CMK (cell line): Measurements from ENCODE around the gene PDZRN4.
A peak's percentile ranks its signal among the peaks of the same experiment; 100 is the strongest.
"Not testable (repeated sequence)": the region's sequence is repeated elsewhere in the genome, so short reads cannot be mapped to it uniquely, and the experiment has no call there.

Experiments
- DNase-seq: peaks from one replicate; pipeline ENCODE4 v3.0.0-alpha.2; 2010; ENCODE audit warnings: low read depth

Gene PDZRN4

GRCh38 chr12:41285470-41285869 is 97.3 kb downstream of the PDZRN4 start:
- DNase-seq, result not testable (repeated sequence)

DNA sequence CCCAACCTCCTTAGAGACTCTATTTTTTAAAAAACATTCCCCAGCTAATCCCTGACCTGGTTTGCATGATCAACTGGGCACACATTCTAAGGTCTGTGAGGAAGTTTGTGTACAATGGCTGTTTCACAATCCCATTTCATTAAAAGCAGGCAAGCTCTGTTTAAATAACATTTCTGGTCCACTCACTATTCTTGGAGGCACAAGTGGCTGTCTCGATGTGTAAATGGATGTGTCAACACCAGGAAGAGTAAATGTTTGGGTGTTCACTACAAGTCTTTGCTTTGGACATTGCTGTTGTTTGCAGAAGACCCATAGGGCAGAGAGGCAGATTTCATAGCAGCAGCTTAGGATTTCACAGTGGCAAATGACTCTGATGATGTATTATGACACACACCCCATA is 98.3 kb downstream of the PDZRN4 start:
- DNase-seq, result no peak

GRCh38 chr12:41287500-41288141 is 99.5 kb downstream of the PDZRN4 start:
- DNase-seq, result no peak

DNA sequence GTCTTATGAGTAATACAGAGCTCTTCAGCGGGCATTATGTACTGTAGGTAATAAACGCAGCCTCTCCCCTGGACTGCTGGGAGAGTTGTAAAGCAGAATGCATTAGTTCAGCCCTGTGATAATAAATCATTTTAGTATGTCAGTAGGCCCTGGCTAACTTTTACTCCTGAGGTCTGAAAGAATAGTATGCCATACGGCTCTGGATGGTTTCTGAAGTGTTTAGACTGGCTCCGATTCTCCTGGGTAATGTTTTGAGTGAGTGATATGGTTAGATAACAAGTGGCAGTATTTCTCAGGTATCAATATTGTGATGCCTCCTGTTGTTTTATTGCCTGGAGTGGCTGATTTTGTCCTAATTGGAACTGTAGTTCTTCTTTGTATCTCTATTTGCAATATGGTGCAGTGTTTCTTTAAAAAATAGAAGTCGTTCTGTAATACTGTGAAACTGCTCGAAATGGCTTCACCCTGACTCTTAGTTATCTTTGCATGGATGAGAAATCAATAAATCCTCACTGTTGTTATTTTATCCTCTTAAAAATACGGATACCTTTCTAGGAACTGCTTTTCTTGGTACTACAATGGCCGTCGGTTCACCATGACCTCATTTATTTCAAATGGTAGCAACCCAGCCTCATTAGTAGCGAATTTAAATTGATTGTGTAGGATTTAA is 100.2 kb downstream of the PDZRN4 start:
- DNase-seq, result no peak

DNA sequence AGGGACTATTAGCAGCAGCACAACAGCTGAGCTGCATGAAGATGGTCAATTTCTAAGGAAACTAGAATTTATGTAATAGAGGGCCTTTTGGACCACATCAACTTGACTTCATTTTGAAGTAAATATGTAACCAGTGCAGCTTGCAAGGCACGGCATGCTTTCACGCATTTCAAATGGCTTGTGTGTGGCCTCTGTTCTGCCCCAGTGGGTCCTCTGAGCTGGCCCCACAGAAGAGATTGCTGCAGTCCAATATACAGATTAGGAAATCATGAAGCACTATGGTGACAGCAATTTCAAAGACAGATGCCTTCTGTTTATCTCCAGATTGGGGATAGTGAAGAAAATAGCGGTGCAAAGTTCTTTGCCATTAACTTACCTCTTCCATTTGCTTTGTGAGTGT is 101.4 kb downstream of the PDZRN4 start:
- DNase-seq, result no peak

DNA sequence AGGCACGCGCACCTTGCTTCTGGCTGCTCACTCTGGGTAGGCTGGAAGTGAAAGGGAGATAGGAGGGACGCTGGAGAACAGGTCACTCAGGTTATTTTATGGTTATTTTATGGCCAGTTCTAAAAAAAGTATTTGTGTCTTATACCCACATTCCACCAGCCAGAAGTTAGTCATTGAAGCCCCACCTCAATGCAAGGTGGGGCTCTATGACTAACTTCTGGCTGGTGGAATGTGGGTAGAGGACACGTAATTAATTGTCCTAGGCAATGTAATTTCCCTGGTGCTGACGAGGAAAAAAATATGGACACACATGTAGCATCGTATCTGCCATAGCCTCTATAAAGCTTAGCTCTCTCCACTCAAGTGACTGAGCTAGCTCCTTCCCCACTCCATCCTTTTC is 104.9 kb downstream of the PDZRN4 start:
- DNase-seq, result no peak

GRCh38 chr12:41293461-41293860 is 105.3 kb downstream of the PDZRN4 start:
- DNase-seq, result no peak

GRCh38 chr12:41302979-41303403 is 114.9 kb downstream of the PDZRN4 start:
- DNase-seq, result no peak

DNA sequence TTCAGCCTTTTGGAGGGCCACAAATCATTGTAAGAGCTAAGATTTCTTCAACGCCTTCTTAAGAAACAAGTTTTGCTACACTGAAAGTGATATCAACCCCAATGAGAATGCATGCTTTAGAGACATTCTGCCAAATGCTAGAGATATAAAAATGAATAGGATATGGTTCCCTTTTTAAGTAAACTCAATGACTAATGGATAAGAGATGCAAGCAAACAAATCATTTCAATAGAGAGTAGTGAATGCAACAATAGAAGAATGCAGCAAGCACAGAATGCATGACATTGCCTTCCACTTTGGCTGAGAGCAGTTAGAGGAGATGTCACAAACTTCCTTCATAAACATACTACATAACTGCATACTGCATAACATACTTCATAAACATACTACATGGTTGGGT is 116.4 kb downstream of the PDZRN4 start:
- DNase-seq, result no peak

GRCh38 chr12:41310367-41310766 is 122.2 kb downstream of the PDZRN4 start:
- no peak for DNase-seq

DNA sequence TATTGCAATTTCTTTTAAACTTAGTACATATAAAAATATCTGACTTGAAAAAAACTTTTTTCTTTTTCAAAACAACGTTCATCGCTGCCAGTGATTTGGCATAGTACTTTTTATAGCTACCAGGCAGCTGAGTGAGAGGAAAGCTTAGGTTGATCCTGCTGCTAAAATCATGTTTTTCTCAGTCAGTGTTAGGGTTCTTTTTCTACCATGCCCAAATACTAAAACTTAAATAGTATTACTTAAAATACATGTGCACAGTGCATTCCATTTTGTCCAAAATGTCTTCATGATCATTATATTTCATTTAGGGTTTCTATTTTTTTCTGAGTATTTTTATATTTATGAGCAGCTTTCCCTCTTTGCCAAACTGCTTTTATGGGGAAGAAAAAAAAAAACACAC is 123.8 kb downstream of the PDZRN4 start:
- no peak for DNase-seq

GRCh38 chr12:41312451-41312850 is 124.3 kb downstream of the PDZRN4 start:
- DNase-seq, result not testable (repeated sequence)

- peak; percentile 83 for DNase-seq
Measured at GRCh38 chr12:41325336-41325735, 137.2 kb downstream of the PDZRN4 start.

DNA sequence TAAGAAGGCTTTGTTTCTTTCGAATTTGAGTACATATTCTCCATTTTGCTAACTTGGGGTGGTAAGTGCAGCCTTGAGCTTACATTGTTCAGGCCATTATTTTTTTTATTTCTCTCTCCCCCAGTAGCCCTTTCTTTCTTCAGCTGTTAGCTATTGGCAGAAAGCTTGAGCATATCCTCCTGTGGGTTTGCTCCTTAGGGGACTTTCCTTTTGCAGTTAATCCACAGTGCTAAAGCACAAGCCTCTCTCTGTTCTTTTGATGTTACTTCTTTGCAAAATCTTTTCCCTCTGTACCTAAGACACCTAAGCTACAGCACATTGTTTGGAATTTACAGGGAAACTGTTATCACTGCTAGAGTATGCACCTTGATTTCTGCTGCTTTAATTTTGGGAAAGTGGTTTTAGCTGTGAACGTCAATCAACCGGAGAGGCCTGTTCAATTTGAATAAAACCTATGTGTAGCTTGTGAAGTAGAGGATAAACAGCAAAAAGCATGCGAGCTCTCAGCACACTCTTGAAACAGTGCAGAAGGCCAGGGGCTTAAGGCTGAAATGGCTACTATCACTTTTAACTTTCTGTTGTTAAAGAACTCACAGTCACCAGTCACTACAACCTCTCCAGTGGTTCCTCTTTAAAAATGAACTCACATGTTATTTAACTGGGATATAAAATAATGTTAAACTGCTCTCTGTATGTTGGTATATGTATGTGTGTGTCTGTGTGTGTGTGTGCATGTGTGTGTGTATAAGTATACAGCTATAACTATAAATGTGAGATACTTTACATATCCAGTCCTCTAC is 139.2 kb downstream of the PDZRN4 start:
- DNase-seq, result no peak

DNA sequence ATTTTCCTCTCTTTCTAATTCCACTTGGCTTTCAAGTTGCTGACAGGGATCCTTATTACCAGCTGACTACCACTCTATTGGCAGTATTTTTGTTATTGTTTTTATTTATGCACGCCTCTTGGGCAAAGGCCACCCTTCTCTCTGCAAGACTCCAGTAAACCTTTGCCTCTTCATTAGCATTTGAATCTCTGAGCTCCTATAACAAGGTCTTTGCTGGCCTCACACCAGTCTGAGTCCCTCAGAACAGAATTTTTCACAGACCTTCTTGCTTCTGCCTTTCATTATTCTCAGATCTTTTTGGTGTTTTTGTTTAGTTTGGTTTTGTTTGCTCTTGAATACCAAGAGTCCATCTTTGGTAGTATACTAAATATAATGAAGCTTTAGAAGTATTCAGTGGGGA is 145.9 kb downstream of the PDZRN4 start:
- no peak for DNase-seq

- no peak for DNase-seq
Measured at GRCh38 chr12:41334390-41334789, 146.3 kb downstream of the PDZRN4 start.

DNA sequence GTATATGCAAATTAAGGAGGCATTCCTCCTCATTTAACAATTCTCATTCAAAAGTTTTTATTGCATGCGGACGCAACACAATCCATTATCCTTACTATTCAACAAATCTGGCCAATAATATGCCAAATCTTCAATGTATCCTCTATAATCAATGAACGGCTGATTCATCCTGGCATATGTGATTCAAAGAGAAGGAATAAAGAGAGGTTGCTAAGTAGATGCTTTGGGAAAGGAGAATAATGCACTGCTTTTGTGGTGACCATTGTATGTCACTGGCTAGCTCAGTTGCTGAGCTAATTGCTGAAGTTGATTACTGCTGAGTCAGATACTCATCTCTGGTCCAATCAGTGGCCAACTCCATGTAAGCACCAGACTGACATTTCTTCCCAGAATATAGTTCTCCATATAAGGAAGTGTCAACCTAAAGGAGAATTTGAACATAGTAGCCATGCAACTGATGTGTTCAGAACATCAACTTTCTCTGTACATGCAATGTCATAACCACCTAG is 148.0 kb downstream of the PDZRN4 start:
- no peak for DNase-seq

- no peak for DNase-seq
Measured at GRCh38 chr12:41339784-41340183, 151.7 kb downstream of the PDZRN4 start.

GRCh38 chr12:41344776-41345470 is 156.8 kb downstream of the PDZRN4 start:
- DNase-seq, result no peak

GRCh38 chr12:41348198-41348597 is 160.1 kb downstream of the PDZRN4 start:
- DNase-seq, result no peak

DNA sequence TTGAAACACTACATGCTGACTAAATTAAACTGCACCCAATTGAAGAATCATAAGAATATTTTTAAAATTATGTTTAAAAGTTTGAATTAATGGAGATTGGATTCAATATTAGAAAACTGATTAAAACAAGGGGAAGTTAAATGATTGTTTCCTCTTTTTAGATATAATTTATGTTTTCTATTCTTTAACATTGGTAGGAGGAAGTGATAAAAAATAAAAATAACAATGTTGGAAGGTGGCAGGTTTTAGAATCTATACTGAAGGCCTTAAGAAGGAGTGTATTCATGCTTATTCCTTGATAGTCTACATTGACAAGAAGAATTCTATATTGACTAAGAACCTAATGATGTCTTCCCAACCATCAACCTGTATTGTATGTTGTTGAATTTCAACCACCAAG is 168.1 kb downstream of the PDZRN4 start:
- DNase-seq, result no peak

DNA sequence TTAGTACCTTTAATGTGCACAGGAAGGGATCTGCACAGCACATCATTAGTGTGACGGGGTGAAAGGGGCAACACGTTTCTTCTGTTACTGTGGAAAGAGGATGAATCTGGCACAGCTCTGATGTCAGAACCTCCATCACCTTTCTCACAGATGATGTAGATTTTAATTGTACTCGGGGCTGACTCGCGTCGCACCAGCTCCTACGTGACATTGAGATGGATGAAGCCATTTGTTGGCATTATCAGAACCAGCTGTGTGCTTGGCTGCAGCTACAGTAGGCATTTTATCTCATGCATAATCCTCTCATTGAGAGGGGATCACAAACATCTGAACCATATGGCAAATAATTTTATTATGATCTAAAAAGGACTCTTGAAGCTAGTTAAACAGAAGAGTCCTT is 173.6 kb downstream of the PDZRN4 start:
- no peak for DNase-seq
